Measurements from ENCODE around the gene TPT1.

Gene TPT1

DNA sequence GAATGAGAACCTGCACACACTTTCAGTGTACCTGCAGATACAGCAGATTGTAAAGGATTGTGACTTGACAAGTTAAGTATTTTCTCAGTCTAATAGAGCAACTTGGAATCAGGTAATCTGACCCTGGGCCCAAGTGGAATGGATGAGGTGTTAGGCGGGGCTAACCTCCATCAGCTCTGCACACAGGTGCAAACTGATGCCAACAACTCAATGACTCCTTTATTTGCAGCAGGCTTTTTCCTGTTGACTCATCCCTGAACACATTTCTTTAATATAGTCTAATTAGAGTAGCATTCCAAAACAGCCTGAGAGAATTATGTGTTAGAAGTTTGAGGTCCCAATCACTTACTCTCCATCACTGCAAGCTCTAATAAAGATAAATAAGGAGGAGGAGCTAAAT lies 48.8 kb downstream of the TPT1 start:
- no peak overlapping the region for H3K27ac Mint-ChIP-seq
- ATAC-seq, result no peak
- DNase-seq, result no peak
- no peaks in the 10 kb centered on the region for H3K27me3 Mint-ChIP-seq
- peaks cover 9% of the 10 kb centered on the region for H3K36me3 Mint-ChIP-seq (ENCODE audit: low read depth)
- H3K9me3 Mint-ChIP-seq, result no peaks in the 10 kb centered on the region
- H3K4me3 Mint-ChIP-seq, result no peak overlapping the region
- H3K4me1 Mint-ChIP-seq, result peaks cover 20% of the 10 kb centered on the region

DNA sequence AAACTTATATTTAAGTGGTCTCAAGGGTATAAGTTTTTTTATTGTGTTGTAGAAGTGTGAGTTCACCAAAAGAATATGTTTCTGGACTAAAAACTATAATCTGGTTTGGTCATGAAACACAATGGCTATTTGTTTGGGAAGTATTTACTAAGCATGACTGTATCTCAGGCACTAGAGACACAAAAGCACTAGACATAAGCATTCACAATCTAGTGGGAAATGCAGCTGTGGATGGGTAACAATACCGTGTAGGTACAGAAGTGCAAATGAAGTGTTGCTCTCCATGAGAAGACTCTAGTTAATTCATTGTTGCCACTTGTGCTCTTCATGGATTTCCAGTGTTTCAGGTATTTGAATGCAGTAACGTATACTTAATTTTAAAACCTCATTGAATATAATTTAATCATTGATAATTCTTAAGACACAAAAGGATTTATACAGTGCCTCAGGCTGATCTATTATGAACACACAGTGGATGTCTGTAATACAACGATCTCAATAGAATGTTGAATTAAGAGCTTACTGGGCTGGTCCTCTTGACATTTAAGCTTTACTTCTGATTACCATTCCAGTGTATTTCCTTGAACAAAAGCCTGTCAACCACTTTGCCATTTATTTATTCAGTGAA lies 50.9 kb downstream of the TPT1 start:
- DNase-seq, result no peak
- ATAC-seq, result no peak
- Mint-ChIP-seq H3K27me3 (no peaks in the 10 kb centered on the region), H3K9me3 (no peaks in the 10 kb centered on the region), H3K4me3 (no peak overlapping the region), H3K4me1 (peaks cover 2% of the 10 kb centered on the region), H3K27ac (no peak overlapping the region), H3K36me3 (ENCODE audit: low read depth) (peaks cover 9% of the 10 kb centered on the region)
